Medulla oblongata (tissue), 1 donor: ENCODE measurements around the gene XRCC5.
A peak's percentile ranks its signal among the peaks of the same experiment; 100 is the strongest.
"Not testable (repeated sequence)": the region's sequence is repeated elsewhere in the genome, so short reads cannot be mapped to it uniquely, and the experiment has no call there.

Experiments
- DNase-seq: peaks from one replicate; pipeline ENCODE4 v3.0.0-alpha.2; 2015; ENCODE audit errors: extremely low spot score

Gene XRCC5

DNA sequence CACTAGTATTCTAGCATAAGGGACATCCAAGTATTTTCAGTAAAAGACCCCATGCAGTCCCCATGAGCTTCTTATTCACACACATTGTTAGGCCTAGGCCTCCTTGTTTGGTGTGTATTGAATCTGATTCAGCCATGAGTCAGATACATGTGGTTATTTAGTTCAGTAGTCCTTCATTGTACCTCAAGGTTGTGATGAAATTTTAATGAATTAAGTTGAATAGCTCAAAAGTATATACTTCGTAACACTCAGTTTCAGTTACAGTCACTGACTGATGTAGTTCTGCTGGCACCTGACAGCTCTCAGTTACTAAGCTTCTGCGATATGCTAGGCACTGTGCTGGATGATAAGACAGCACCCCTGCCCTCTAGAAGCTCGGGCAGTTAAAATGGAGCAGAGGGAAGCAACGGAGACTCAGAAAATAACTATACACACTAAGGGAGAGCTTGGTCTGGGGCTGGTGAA is 86.4 kb downstream of the XRCC5 start:
- no peak for DNase-seq

DNA sequence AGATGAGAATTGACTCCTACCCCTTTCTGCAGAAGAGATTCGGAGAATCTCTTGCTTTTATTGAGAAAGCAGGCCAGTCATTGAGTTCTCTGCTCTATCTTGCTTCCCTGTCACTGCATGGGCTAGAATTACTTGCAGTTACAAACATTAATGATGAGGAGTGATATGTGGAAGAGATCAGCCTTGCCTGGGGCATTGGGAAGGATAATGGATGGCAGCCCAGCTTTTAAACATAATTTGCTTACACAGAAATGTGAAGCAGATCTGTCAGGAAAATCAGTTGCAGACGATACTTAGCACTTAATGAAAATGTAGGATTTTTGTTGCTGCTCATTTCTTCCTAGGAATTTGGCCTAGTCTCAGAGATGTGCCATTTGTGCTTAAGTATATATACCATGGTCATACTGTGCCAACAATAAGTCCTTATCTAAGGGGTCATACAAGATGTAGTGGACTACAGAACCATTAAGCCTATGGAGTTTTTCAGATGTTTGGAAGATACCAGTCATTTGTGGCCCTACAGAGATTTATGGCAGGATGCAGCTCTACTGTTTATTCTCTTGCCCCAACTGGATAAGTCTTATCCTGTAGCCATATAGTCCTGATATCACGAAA is 92.7 kb downstream of the XRCC5 start:
- DNase-seq = no peak

- DNase-seq = no peak
Measured at GRCh38 chr2:216202626-216203250, 93.6 kb downstream of the XRCC5 start.

DNA sequence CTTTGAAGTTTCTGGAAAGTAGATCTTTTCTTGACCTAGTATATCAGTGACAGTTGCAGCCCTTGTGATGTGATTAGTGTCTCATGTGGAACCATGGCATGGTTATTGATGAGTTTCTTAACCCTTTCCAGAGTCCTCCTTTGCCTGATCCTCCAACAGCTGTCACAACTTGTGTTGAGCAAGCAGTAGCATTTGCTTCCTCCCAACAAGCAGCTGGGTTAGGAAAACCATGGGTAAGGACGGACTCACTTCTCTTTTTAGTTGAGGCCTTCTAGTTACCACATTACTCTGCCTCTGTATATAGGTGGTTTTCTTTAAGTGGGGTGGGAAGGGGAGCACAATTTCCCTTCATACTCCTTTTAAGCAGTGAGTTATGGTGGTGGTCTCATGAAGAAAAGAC is 96.3 kb downstream of the XRCC5 start:
- peak; percentile 33 for DNase-seq

DNA sequence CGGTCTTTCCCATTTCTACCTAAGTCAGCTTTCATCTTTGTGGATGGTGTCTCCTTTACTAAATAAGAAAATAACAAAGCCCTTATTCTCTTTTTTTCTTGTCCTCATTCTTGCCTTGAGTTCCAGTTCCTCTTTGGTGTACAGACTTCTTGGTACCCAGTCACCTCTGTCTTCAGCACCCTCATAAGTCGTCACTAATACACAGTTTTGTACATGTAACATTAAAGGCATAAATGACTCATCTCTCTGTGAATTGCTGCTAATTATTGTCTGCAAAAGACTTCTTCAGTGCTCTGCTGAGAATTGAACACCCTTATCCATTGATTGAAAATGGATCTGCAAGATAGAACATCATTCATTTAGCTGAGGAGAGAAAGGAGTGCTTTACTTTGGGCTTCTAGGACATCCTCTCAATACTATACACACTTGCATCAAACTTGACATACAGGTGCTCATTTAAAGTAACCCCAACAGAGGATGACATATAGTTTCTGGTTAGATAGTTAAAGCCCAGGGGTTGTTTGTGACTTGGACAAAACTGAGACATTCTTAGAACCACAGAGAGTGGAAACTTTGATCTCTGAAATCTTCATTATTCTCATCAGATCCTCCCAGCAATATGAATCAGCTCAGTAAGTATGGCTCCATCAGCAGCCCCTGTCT is 97.0 kb downstream of the XRCC5 start:
- DNase-seq = no peak

DNA sequence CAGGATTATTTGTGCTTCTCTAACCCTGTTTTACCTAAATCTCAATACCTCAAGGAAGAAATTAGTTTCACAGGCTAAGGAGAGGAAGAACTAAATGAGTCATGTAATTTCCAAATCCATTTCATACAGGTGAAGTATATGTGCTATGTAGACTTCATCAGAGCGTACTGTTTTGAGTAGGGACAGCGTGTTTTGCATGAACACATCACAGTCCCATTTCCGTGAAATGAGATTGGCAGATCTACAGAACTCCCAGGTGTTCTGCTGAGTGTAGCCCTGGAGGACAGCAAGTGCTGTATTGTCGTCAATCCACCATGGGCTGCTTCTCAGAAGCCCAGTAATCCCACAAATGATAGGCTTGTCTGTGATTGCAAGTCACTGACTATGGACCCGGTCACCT is 97.7 kb downstream of the XRCC5 start:
- no peak for DNase-seq

DNA sequence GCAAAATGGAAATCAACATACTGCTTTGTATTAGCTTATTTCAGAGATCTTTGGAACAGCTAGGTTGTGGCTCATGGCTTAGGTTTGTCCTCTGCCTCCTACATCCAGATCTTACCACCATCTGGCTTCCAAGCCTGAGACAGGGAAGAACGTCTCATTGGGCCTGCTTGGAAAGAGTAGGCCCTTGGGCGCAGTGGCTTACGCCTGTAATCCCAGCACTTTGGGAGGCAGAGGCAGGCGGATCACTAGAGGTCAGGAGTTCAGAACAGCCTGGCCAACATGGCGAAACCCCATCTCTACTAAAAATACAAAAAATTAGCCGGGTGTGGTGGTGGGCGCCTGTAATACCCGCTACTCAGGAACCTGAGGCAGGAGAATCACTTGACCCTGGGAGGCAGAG is 99.5 kb downstream of the XRCC5 start:
- DNase-seq = not testable (repeated sequence)

DNA sequence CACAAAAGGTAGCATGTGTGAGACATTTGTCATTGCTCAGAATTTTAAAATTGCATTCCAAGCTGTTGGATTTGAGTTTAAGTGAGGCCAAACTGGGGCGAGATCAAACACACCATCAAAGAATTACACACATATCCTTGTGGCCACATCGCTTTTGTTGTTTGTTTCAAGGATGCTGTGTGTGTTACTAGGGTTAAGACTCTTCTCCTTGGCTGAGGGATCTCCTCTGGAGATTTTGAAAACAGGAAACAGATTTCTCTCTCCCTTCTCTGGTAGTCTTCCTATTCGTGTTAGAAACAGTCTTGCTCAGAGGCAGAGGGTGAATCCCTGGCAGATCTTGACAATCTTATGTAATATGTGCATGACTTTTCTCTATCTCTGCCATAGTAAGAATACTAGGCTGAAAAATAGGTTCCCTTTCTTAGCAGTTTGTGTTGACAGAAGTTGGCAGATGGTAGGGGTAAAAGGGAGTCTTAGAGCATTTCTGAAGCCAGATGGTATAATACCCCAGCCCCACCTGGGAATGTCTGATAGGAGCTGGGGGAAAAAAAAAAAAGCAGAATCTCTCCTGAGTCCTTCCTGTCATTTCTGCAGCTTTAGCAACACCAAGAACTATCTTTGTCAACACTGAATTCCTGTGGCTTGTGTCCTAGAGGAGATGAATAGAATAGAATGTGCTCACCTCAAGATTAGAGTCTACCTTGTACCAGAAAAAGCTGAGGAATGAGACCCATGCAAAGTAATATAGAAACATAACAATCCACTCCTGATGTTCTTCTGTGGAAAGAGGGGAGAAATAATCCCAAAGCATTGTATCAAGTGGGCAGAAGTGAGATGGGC is 101.8 kb downstream of the XRCC5 start:
- DNase-seq = no peak

DNA sequence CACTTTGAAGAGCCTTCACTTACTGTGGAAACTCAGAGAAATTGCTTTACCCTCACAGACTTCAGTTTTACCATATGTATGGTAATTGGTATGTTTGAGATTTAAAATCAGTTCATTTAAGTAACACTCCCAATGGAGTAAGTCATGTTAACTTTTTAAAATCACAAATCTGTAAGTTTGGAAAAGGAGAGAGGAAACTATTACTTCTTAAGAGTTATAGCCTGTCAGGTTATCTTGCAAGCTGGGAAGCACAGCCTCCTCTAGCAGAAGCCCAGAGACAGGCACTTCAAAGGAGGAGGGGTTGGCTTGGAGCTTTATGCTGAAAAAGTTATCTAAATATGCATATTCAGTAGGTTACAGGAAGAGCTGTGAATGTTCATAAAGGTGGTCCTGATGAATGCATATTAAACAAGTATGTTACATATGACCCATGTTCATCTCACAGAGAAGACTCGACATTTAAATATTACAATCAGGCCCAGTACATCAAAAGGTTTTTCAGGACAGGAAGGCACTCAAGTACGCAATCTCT is 102.5 kb downstream of the XRCC5 start:
- DNase-seq = no peak

- DNase-seq = no peak
Measured at GRCh38 chr2:216214768-216215167, 105.6 kb downstream of the XRCC5 start.

DNA sequence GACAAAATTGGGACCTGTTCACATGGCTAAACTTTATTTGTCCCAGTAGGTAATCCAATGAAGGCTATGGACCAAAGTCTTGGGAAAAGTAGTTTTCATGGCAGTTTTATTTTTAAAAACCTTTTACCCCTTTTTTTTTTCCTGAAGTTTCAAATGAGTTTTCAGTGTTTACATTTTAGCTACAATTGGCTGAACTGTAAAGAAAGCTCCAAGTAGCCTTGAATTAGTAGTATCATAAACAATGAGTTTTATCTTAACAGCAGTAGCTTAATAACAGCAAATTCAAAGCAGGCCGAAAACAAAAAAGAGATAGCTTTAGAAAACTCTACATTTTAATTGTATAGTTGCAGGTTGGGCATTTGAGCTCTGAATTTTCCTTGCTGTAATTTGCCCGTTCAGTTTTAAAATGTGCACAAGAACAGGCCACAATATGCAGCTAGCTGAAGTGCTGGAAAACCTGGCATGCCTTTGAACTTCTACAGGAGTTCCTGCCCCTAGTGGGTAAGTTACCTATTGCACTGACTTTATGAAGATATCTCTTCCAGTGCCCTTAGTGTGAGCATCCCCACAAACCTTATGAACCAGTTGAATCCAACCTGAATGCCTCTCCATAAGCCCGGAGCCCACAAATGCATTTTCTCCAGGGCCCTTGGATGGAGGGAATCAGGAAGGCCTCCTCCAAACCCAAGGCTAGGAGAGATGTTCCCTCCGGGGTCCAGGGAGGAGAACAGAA is 106.7 kb downstream of the XRCC5 start:
- DNase-seq = no peak

DNA sequence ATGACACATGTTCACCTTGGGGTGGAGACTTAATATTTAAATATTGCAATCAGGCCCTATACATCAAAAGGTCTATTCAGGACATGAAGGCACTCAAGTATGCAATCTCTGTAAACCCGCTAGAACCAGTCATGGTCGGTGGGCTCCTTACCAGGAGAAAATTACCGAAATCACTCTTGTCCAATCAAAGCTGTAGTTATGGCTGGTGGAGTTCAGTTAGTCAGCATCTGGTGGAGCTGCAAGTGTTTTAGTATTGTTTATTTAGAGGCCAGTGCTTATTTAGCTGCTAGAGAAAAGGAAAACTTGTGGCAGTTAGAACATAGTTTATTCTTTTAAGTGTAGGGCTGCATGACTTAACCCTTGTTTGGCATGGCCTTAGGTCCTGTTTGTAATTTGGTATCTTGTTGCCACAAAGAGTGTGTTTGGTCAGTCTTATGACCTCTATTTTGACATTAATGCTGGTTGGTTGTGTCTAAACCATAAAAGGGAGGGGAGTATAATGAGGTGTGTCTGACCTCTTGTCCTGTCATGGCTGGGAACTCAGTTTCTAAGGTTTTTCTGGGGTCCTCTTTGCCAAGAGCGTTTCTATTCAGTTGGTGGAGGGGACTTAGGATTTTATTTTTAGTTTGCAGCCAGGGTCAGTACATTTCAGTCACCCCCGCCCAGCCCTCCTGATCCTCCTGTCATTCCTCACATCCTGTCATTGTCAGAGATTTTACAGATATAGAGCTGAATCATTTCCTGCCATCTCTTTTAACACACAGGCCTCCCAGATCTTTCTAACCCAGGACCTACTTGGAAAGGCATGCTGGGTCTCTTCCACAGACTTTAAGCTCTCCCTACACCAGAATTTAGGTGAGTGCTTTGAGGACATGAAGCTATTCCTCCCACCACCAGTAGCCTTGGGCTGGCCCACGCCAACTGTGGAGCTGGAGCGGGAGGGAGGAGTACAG is 108.1 kb downstream of the XRCC5 start:
- DNase-seq = no peak

DNA sequence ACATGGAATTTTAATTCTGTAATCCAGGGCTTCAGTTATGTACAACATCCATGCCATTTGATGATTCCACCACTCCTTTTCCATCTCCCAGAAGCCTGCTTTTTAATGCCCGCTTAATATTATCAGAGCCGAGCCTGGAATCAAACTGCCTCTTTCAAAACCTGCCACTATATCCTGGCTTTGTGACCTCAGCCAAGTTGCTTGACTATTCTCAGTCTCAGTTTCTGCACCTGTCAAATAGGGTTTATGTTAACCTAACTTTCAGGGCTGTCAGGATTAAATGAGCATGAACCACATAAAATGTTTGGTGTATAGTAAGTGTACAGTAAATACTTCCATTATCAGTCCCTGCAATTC is 108.7 kb downstream of the XRCC5 start:
- DNase-seq = no peak

DNA sequence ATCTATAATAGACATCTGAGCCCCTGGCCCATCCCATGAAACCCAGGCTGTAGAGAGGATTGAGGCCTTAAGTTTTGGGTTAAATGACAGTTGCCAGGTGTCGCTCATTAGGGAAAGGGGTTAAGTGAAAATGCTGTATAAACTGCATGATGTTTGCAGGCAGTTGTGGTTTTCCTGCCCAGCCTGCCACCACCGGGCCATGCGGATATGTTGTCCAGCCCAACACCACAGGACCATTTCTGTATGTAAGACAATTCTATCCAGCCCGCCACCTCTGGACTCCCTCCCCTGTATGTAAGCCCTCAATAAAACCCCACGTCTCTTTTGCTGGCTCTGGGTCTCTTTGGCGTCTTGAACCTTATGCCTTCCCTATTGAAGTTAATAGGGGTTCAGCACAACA is 110.7 kb downstream of the XRCC5 start:
- DNase-seq = no peak

- DNase-seq = no peak
Measured at GRCh38 chr2:216220976-216221375, 111.8 kb downstream of the XRCC5 start.

GRCh38 chr2:216221811-216222210 is 112.7 kb downstream of the XRCC5 start:
- DNase-seq = no peak

GRCh38 chr2:216222650-216223352 is 113.7 kb downstream of the XRCC5 start:
- DNase-seq = no peak

DNA sequence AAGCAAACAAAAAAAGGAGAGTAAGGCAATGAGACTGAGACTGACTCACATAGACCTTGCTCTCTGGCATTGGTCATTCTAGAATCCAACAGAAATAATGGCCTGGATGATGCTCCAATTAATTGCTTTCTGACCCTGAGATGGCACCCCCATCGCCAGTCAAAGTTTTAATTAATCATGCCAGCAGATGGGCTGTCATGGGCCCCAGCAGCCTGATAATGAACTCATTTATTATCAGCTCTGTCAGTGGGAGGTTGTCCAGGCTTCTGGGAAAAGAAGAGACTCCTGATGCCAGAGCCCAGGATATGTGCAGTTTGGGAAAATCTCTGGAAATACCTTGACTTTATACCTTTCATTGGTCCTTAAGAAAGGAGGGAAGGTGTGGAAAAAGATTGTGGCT is 115.2 kb downstream of the XRCC5 start:
- DNase-seq = no peak

GRCh38 chr2:216229277-216229914 is 120.2 kb downstream of the XRCC5 start:
- no peak for DNase-seq
